Activated CD4-positive, alpha-beta T cell treated with anti-CD3 and anti-CD28 coated beads, Interleukin-2, amount 10 ng/mL, durations not matched to agents 24 days and 14 days (primary cell): ENCODE data around the gene CALY. TPM values are rescaled to one million over a fixed set of nuclear protein-coding genes. Genes with fewer than 3 reads are reported as not detected.

ENCODE experiments used
- DNase-seq: peaks from one replicate; pipeline ENCODE4 v3.0.0; 2022
- H3K27ac Mint-ChIP-seq: one replicate; pipeline ENCODE4 v1.8.0; 2022; ENCODE audit warnings: mild to moderate bottlenecking, mixed read lengths
- H3K27me3 Mint-ChIP-seq: one replicate; pipeline ENCODE4 v1.8.0; 2022; ENCODE audit warnings: mixed read lengths
- H3K36me3 Mint-ChIP-seq: one replicate; pipeline ENCODE4 v1.8.0; 2022; ENCODE audit warnings: low read depth, mild to moderate bottlenecking, mixed read lengths
- H3K4me1 Mint-ChIP-seq: one replicate; pipeline ENCODE4 v1.8.0; 2021; ENCODE audit warnings: mixed read lengths
- H3K4me3 Mint-ChIP-seq: one replicate; pipeline ENCODE4 v1.8.0; 2022; ENCODE audit warnings: mild to moderate bottlenecking, moderate library complexity, mixed read lengths
- H3K9me3 Mint-ChIP-seq: one replicate; pipeline ENCODE4 v1.8.0; 2021; ENCODE audit warnings: mixed read lengths
- intact Hi-C: fragments of 100-400 bp; cut with micrococcal nuclease; formaldehyde crosslinking; loops from one replicate; pipeline ENCODE4 v1.15.1; 2023
- total RNA-seq: library from RNA; stranded (reverse); gene quantifications from 2 replicates; pipeline ENCODE4 v1.2.3, GENCODE V29; 2022

The CALY gene
- total RNA-seq, 1 donor from 2014 or later, result not detected

GRCh38 chr10:133361227-133361626 is 24.5 kb upstream of the CALY start:
- H3K4me1 Mint-ChIP-seq, result peaks cover 2% of the 10 kb centered on the region
- no peaks in the 10 kb centered on the region for H3K9me3 Mint-ChIP-seq
- intact Hi-C loops, result no loop called here
- no peak overlapping the region for H3K4me3 Mint-ChIP-seq
- H3K27ac Mint-ChIP-seq, result no peak overlapping the region
- no peak for DNase-seq
- peaks cover 11% of the 10 kb centered on the region for H3K36me3 Mint-ChIP-seq
- no peaks in the 10 kb centered on the region for H3K27me3 Mint-ChIP-seq

- no peak for DNase-seq
- no peaks in the 10 kb centered on the region for H3K27me3 Mint-ChIP-seq
- peaks cover 2% of the 10 kb centered on the region for H3K4me1 Mint-ChIP-seq
- peaks cover 11% of the 10 kb centered on the region for H3K36me3 Mint-ChIP-seq
- H3K4me3 Mint-ChIP-seq, result no peak overlapping the region
- no peak overlapping the region for H3K27ac Mint-ChIP-seq
- no peaks in the 10 kb centered on the region for H3K9me3 Mint-ChIP-seq
- intact Hi-C loops, result loop anchor here (5.0 kb wide), 1 partner anchor 83 kb away; the partner anchor contains the start of gene ADAM8
These were observed 23.4 kb upstream of the CALY start for GRCh38 chr10:133359972-133360610.

GRCh38 chr10:133359554-133359971 is 22.9 kb upstream of the CALY start:
- H3K36me3 Mint-ChIP-seq, result peaks cover 7% of the 10 kb centered on the region
- DNase-seq, result no peak
- peaks cover 2% of the 10 kb centered on the region for H3K4me1 Mint-ChIP-seq
- intact Hi-C loops, result loop anchor here (5.0 kb wide), 1 partner anchor 82 kb away; the partner anchor contains the start of gene ADAM8
- H3K4me3 Mint-ChIP-seq, result no peak overlapping the region
- H3K27ac Mint-ChIP-seq, result no peak overlapping the region
- H3K9me3 Mint-ChIP-seq, result no peaks in the 10 kb centered on the region
- H3K27me3 Mint-ChIP-seq, result no peaks in the 10 kb centered on the region

GRCh38 chr10:133358925-133359310 is 22.2 kb upstream of the CALY start:
- Mint-ChIP-seq H3K4me3 (no peak overlapping the region), H3K27ac (peak overlapping the region; percentile 70), H3K9me3 (no peaks in the 10 kb centered on the region), H3K36me3 (peaks cover 6% of the 10 kb centered on the region), H3K4me1 (peaks cover 2% of the 10 kb centered on the region), H3K27me3 (no peaks in the 10 kb centered on the region)
- intact Hi-C loops, result loop anchor here (1.0 to 5.0 kb wide), 3 partner anchors 19 to 82 kb away; partner anchors contain the start of gene ADAM8
- no peak for DNase-seq

- Mint-ChIP-seq H3K4me3 (no peak overlapping the region), H3K27ac (no peak overlapping the region), H3K9me3 (no peaks in the 10 kb centered on the region), H3K36me3 (peaks cover 6% of the 10 kb centered on the region), H3K27me3 (no peaks in the 10 kb centered on the region), H3K4me1 (peaks cover 2% of the 10 kb centered on the region)
- DNase-seq, result no peak
- intact Hi-C loops, result loop anchor here (1.0 to 5.0 kb wide), 3 partner anchors 20 to 81 kb away; partner anchors contain the start of gene ADAM8
These were observed 21.6 kb upstream of the CALY start for GRCh38 chr10:133358162-133358924.

- Mint-ChIP-seq H3K27ac (peak within 1 kb of the TSS; percentile 74), H3K9me3 (no peaks in the 10 kb centered on the region), H3K4me3 (peak within 1 kb of the TSS; percentile 85), H3K27me3 (no peaks in the 10 kb centered on the region), H3K4me1 (peaks cover 2% of the 10 kb centered on the region), H3K36me3 (peaks cover 6% of the 10 kb centered on the region)
- intact Hi-C loops, result loop anchor here (1.0 to 5.0 kb wide), 5 partner anchors 16 to 80 kb away; partner anchors contain the start of genes ADAM8, ECHS1 and MTG1
- peak; percentile 91 for DNase-seq
These were observed 20.8 kb upstream of the CALY start, which contains the start of gene FUOM for GRCh38 chr10:133357285-133358161. Gene FUOM (minus strand): TSS chr10:133358019. CDS start chr10:133358007, 12 bp downstream.

GRCh38 chr10:133356549-133357284 is 20.0 kb upstream of the CALY start:
- Mint-ChIP-seq H3K9me3 (no peaks in the 10 kb centered on the region), H3K4me1 (peaks cover 2% of the 10 kb centered on the region), H3K36me3 (peaks cover 3% of the 10 kb centered on the region), H3K4me3 (peak overlapping the region; percentile 85), H3K27ac (peak overlapping the region; percentile 67), H3K27me3 (no peaks in the 10 kb centered on the region)
- no peak for DNase-seq
- intact Hi-C loops, result loop anchor here (1.0 to 5.0 kb wide), 3 partner anchors 17 to 79 kb away; partner anchors contain the start of genes ADAM8, ECHS1 and MTG1

GRCh38 chr10:133355991-133356390 is 19.3 kb upstream of the CALY start:
- no peak for DNase-seq
- intact Hi-C loops, result loop anchor here (5.0 kb wide), 1 partner anchor 79 kb away; the partner anchor contains the start of gene ADAM8
- Mint-ChIP-seq H3K4me1 (no peaks in the 10 kb centered on the region), H3K4me3 (peak overlapping the region; percentile 81), H3K27ac (peak overlapping the region; percentile 52), H3K27me3 (no peaks in the 10 kb centered on the region), H3K9me3 (no peaks in the 10 kb centered on the region), H3K36me3 (peaks cover 3% of the 10 kb centered on the region)

- Mint-ChIP-seq H3K27ac (no peak overlapping the region), H3K27me3 (no peaks in the 10 kb centered on the region), H3K9me3 (no peaks in the 10 kb centered on the region), H3K36me3 (peaks cover 3% of the 10 kb centered on the region), H3K4me1 (no peaks in the 10 kb centered on the region), H3K4me3 (no peak overlapping the region)
- DNase-seq, result no peak
- intact Hi-C loops, result loop anchor here (5.0 kb wide), 1 partner anchor 78 kb away; the partner anchor contains the start of gene ADAM8
These were observed 18.6 kb upstream of the CALY start for GRCh38 chr10:133355266-133355665.

- H3K36me3 Mint-ChIP-seq, result peaks cover 3% of the 10 kb centered on the region
- no peak overlapping the region for H3K4me3 Mint-ChIP-seq
- H3K27ac Mint-ChIP-seq, result no peak overlapping the region
- intact Hi-C loops, result loop anchor here (5.0 kb wide), 1 partner anchor 77 kb away; the partner anchor contains the start of gene ADAM8
- no peaks in the 10 kb centered on the region for H3K9me3 Mint-ChIP-seq
- H3K4me1 Mint-ChIP-seq, result no peaks in the 10 kb centered on the region
- DNase-seq, result no peak
- no peaks in the 10 kb centered on the region for H3K27me3 Mint-ChIP-seq
These were observed 18.1 kb upstream of the CALY start for GRCh38 chr10:133354672-133355240.

GRCh38 chr10:133353988-133354605 is 17.4 kb upstream of the CALY start:
- intact Hi-C loops, result no loop called here
- Mint-ChIP-seq H3K4me3 (no peak overlapping the region), H3K27ac (no peak overlapping the region), H3K36me3 (peaks cover 3% of the 10 kb centered on the region), H3K9me3 (no peaks in the 10 kb centered on the region), H3K27me3 (no peaks in the 10 kb centered on the region), H3K4me1 (no peaks in the 10 kb centered on the region)
- no peak for DNase-seq
